Testis (tissue), 2 donors: ENCODE data around the gene RSKR.

Experiments used
- CTCF ChIP-seq, 3 experiments: fragments of 450-650 bp in 2 of 3; fragments of 200-600 bp in 1 of 3; sonication (generic) in 1 of 3; IDR thresholded peaks; one replicate each; pipeline ENCODE4 v1.5.1; 2016 to 2019; ENCODE audit warnings: antibody characterized with exemption in 3 of 3, mild to moderate bottlenecking in 2 of 3, moderate library complexity in 1 of 3
- POLR2A ChIP-seq: fragments of 450-650 bp; IDR thresholded peaks from one replicate; pipeline ENCODE4 v1.6.1; 2017; ENCODE audit warnings: antibody characterized with exemption, mild to moderate bottlenecking, moderate library complexity

- TF ChIP-seq CTCF (IDR thresholded peaks at IDR 0.05) (no peak), POLR2A (no peak)
These were observed 27.6 kb upstream of the RSKR start for GRCh38 chr17:28641579-28641978.
